Trophoblast cell (in vitro differentiated cells and primary cell): Measurements from ENCODE around the gene LGALS9C. TPM values are rescaled to one million over a fixed set of nuclear protein-coding genes. Genes with fewer than 3 reads are reported as not detected.
A peak's percentile ranks its signal among the peaks of the same experiment; 100 is the strongest.
"Not testable (repeated sequence)": the region's sequence is repeated elsewhere in the genome, so short reads cannot be mapped to it uniquely, and the experiment has no call there.

Source experiments
- DNase-seq, 2 donors: peaks; one replicate each; pipeline ENCODE4 v3.0.0-alpha.2; 2016
- H2AFZ ChIP-seq: 2 replicates; pipeline ENCODE4 v1.6.1; 2013; ENCODE audit warnings: low read length, moderate library complexity, mild to moderate bottlenecking; ENCODE audit not compliant: insufficient read depth, poor library complexity
- H2AK5ac ChIP-seq: 2 replicates; pipeline ENCODE4 v1.6.1; 2013; ENCODE audit warnings: mild to moderate bottlenecking, low read length
- H2BK120ac ChIP-seq: 2 replicates; pipeline ENCODE4 v1.6.1; 2013; ENCODE audit warnings: low read length, mild to moderate bottlenecking, moderate library complexity; ENCODE audit not compliant: insufficient read depth, poor library complexity
- H2BK12ac ChIP-seq: 2 replicates; pipeline ENCODE4 v1.6.1; 2013; ENCODE audit warnings: mild to moderate bottlenecking, low read length, moderate library complexity
- H2BK5ac ChIP-seq: 2 replicates; pipeline ENCODE4 v1.6.1; 2013; ENCODE audit warnings: low read length, low read depth, moderate library complexity, mild to moderate bottlenecking; ENCODE audit not compliant: poor library complexity
- H3K14ac ChIP-seq: 2 replicates; pipeline ENCODE4 v1.6.1; 2013; ENCODE audit warnings: mild to moderate bottlenecking, low read length
- H3K18ac ChIP-seq: 2 replicates; pipeline ENCODE4 v1.6.1; 2013; ENCODE audit warnings: mild to moderate bottlenecking, low read length
- H3K23ac ChIP-seq: 2 replicates; pipeline ENCODE4 v1.6.1; 2013; ENCODE audit warnings: low read length
- H3K27ac ChIP-seq: 2 replicates; pipeline ENCODE4 v1.5.1; 2013; ENCODE audit warnings: low read depth, mild to moderate bottlenecking, inconsistent platforms, low read length, moderate library complexity
- H3K27me3 ChIP-seq: 2 replicates; pipeline ENCODE4 v1.6.1; 2013; ENCODE audit warnings: inconsistent platforms, mild to moderate bottlenecking, low read length, moderate library complexity; ENCODE audit not compliant: insufficient read depth
- H3K36me3 ChIP-seq, 2 experiments: 1 replicate in 1 of 2; 2 replicates in 1 of 2; pipeline ENCODE4 v1.6.1; 2013; ENCODE audit warnings: low read length in 2 of 2, mild to moderate bottlenecking in 2 of 2, moderate library complexity in 1 of 2; ENCODE audit not compliant: insufficient read depth in 2 of 2, control insufficient read depth in 1 of 2
- H3K4ac ChIP-seq: 2 replicates; pipeline ENCODE4 v1.6.1; 2013; ENCODE audit warnings: low read depth, mild to moderate bottlenecking, low read length, moderate library complexity
- H3K4me1 ChIP-seq, 2 experiments: 1 replicate in 1 of 2; 2 replicates in 1 of 2; pipeline ENCODE4 v1.6.1; 2013; ENCODE audit warnings: low read length in 2 of 2, mild to moderate bottlenecking in 2 of 2, moderate library complexity in 1 of 2; ENCODE audit not compliant: insufficient read depth in 2 of 2, control insufficient read depth in 1 of 2
- H3K4me2 ChIP-seq: 2 replicates; pipeline ENCODE4 v1.6.1; 2013; ENCODE audit warnings: inconsistent platforms, mild to moderate bottlenecking, low read length, moderate library complexity
- H3K4me3 ChIP-seq: 2 replicates; pipeline ENCODE4 v1.5.1; 2013; ENCODE audit warnings: mild to moderate bottlenecking, low read depth, low read length, inconsistent platforms
- H3K79me1 ChIP-seq: one replicate; pipeline ENCODE4 v1.6.1; 2013; ENCODE audit warnings: low read length
- H3K79me2 ChIP-seq: 2 replicates; pipeline ENCODE4 v1.6.1; 2013; ENCODE audit warnings: low read length, mild to moderate bottlenecking; ENCODE audit not compliant: control insufficient read depth, insufficient read depth, poor library complexity
- H3K9ac ChIP-seq: 2 replicates; pipeline ENCODE4 v1.6.1; 2013; ENCODE audit warnings: mild to moderate bottlenecking, low read length
- H3K9me3 ChIP-seq: 2 replicates; pipeline ENCODE4 v1.6.1; 2013; ENCODE audit warnings: low read depth, mild to moderate bottlenecking, control low read depth, inconsistent platforms, low read length; ENCODE audit not compliant: insufficient read depth
- H4K12ac ChIP-seq: 2 replicates; pipeline ENCODE4 v1.6.1; 2013; ENCODE audit warnings: low read depth, mild to moderate bottlenecking, low read length, moderate library complexity
- H4K8ac ChIP-seq: 2 replicates; pipeline ENCODE4 v1.6.1; 2013; ENCODE audit warnings: low read depth, mild to moderate bottlenecking, low read length, moderate library complexity
- H4K91ac ChIP-seq: one replicate; pipeline ENCODE4 v1.6.1; 2013; ENCODE audit warnings: low read depth, mild to moderate bottlenecking, low read length, moderate library complexity
- WGBS: extraction: QIAGEN DNeasy Blood & Tissue Kit; methylation state at CpG from one replicate; pipeline ENCODE4 v1.1.7; 2013; ENCODE audit warnings: missing lambda C conversion rate; ENCODE audit not compliant: insufficient read length, insufficient coverage; ENCODE audit errors: extremely low coverage; 5-methylcytosine and 5-hydroxymethylcytosine counted together
- polyA plus RNA-seq: library from polyadenylated mRNA; stranded (reverse); fragments of 200-250 nt; gene quantifications from 2 replicates; pipeline ENCODE4 v1.2.3, GENCODE V29; 2013

Gene LGALS9C
- polyA plus RNA-seq = 0.83 and 0.90 TPM in 2 replicates

GRCh38 chr17:18476508-18477308, at the start of gene LGALS9C:
LGALS9C (plus strand) TSS chr17:18476789; CDS start chr17:18476855, 66 bp downstream.
- H2BK5ac ChIP-seq, H3K4me1 ChIP-seq, H3K79me1 ChIP-seq, H2AFZ ChIP-seq, H3K27ac ChIP-seq, H3K27me3 ChIP-seq, H3K4me3 ChIP-seq, H2AK5ac ChIP-seq, H3K36me3 ChIP-seq, H2BK120ac ChIP-seq, H2BK12ac ChIP-seq, H4K8ac ChIP-seq, H4K12ac ChIP-seq, H3K4me2 ChIP-seq, H3K18ac ChIP-seq, H3K79me2 ChIP-seq, H3K23ac ChIP-seq, H3K9ac ChIP-seq, H3K14ac ChIP-seq, H4K91ac ChIP-seq, H3K4ac ChIP-seq, H3K9me3 ChIP-seq: not testable (repeated sequence)
- WGBS = no CpG with 5 or more reads among the region's 9 CpGs
- DNase-seq = peak in 1 of 2 donors; percentile 12

GRCh38 chr17:18432206-18432605, 44.4 kb upstream of the LGALS9C start:
- no CpG with 5 or more reads among the region's 9 CpGs for WGBS
- H3K23ac ChIP-seq, H2AFZ ChIP-seq, H2BK120ac ChIP-seq, H3K4me2 ChIP-seq, H4K8ac ChIP-seq, H3K14ac ChIP-seq, H2BK5ac ChIP-seq, H3K9ac ChIP-seq, H3K27ac ChIP-seq, H3K36me3 ChIP-seq, H3K18ac ChIP-seq, H4K12ac ChIP-seq, DNase-seq, H3K79me2 ChIP-seq, H3K27me3 ChIP-seq, H3K4me3 ChIP-seq, H3K4me1 ChIP-seq, H3K9me3 ChIP-seq, H4K91ac ChIP-seq, H2BK12ac ChIP-seq, H3K79me1 ChIP-seq, H3K4ac ChIP-seq, H2AK5ac ChIP-seq: not testable (repeated sequence)

- not testable (repeated sequence) for H3K9ac ChIP-seq, DNase-seq, H3K79me1 ChIP-seq, H3K36me3 ChIP-seq, H3K4me3 ChIP-seq, H3K27me3 ChIP-seq, H3K9me3 ChIP-seq, H3K79me2 ChIP-seq, H2AK5ac ChIP-seq, H3K18ac ChIP-seq, H2BK12ac ChIP-seq, H2AFZ ChIP-seq, H3K27ac ChIP-seq, H4K12ac ChIP-seq, H4K8ac ChIP-seq, H3K4me2 ChIP-seq, H3K23ac ChIP-seq, H3K4ac ChIP-seq, H2BK5ac ChIP-seq, H3K4me1 ChIP-seq, H2BK120ac ChIP-seq, H3K14ac ChIP-seq, H4K91ac ChIP-seq
- no CpG with 5 or more reads among the region's 9 CpGs for WGBS
These were observed 37.1 kb upstream of the LGALS9C start for GRCh38 chr17:18439465-18439870.

GRCh38 chr17:18442093-18442492, 34.5 kb upstream of the LGALS9C start:
- not testable (repeated sequence) for H3K4me3 ChIP-seq, DNase-seq, H2BK12ac ChIP-seq, H4K12ac ChIP-seq, H3K4me1 ChIP-seq, H3K4me2 ChIP-seq, H2AFZ ChIP-seq, H3K9me3 ChIP-seq, H3K79me1 ChIP-seq, H3K27ac ChIP-seq, H3K18ac ChIP-seq, H3K27me3 ChIP-seq, H3K9ac ChIP-seq, H4K91ac ChIP-seq, H4K8ac ChIP-seq, H2BK5ac ChIP-seq, H3K79me2 ChIP-seq, H3K4ac ChIP-seq, H2AK5ac ChIP-seq, H3K36me3 ChIP-seq, H2BK120ac ChIP-seq, H3K23ac ChIP-seq, H3K14ac ChIP-seq
- WGBS = no CpG with 5 or more reads among the region's 9 CpGs
